Measurements from ENCODE around the gene NOP58.

DNA sequence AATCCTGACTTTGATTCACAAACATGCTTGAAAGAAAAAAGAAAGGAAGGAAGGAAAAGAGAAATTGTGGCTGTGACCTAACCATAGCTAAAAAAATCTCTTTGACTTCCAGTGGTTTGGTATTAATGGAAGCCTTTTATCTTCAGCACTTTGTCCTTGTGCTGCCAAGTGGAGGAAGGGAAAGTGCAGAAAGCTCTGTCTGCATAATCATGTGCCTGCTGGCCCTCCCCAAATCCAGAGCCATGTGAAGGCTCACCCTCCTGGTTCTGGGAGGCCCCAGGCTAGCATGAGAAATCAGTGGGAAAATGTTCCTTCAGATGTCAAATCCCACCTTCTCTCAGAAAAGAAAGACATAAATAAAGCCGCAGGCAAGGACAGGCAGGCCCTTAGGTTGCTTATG lies 62.3 kb downstream of the NOP58 start:
- TF ChIP-seq CTCF (IDR thresholded peaks at IDR 0.05), result no peak
- no peak for TF ChIP-seq POLR2AphosphoS5 (IDR thresholded peaks at IDR 0.05)
- TF ChIP-seq POLR2A (IDR thresholded peaks at IDR 0.05), result no peak
- no peak for TF ChIP-seq EP300 (IDR thresholded peaks at IDR 0.05)
